Measurements from ENCODE around the gene PRR13.

PRR13 gene

GRCh38 chr12:53461591-53461990 lies 20.1 kb downstream of the PRR13 start:
- no peak for DNase-seq (ENCODE audit: extremely low spot score)
- ChIA-PET POLR2A (interaction anchor here (1.0 kb wide), 1 partner anchor 39 kb away, joined by 4 read pairs; the partner anchor contains the start of gene TARBP2), CTCF (no interaction called here)

DNA sequence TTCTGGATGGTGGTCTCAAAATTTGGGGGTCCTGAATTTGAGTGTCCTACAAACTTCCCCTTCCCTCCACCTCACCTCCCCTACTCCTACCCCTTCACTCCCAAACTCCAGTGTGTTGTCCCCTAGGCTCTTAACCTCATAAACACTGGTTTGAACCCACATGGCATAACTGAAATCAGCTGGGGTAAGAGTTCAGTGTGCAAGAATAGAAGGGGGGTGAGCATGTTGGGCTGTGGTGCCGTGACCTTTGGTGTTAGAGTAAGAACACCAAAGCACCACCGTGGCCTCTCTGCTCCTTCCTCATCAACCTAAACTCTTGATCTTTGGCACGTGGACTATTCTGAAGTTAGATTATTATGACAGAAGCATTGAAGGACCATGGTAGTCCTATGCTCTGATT lies 21.4 kb downstream of the PRR13 start:
- DNase-seq (ENCODE audit: extremely low spot score) = no peak
- ChIA-PET CTCF (no interaction called here), POLR2A (no interaction called here)
- TF ChIP-seq BHLHE40 (IDR thresholded peaks at IDR 0.05; ENCODE audit: borderline replicate concordance) (no peak), TARDBP (IDR thresholded peaks at IDR 0.05) (no peak), LEF1 (IDR thresholded peaks at IDR 0.05; ENCODE audit: borderline replicate concordance) (no peak), SUZ12 (IDR thresholded peaks at IDR 0.05) (no peak), ELF4 (IDR thresholded peaks at IDR 0.05) (no peak)
- TF ChIP-seq, protein P1, sequence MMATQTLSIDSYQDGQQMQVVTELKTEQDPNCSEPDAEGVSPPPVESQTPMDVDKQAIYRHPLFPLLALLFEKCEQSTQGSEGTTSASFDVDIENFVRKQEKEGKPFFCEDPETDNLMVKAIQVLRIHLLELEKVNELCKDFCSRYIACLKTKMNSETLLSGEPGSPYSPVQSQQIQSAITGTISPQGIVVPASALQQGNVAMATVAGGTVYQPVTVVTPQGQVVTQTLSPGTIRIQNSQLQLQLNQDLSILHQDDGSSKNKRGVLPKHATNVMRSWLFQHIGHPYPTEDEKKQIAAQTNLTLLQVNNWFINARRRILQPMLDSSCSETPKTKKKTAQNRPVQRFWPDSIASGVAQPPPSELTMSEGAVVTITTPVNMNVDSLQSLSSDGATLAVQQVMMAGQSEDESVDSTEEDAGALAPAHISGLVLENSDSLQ (IDR thresholded peaks at IDR 0.05) = no peak

More at GRCh38 chr12:53461591-53461990, 20.1 kb downstream of the PRR13 start:
- TF ChIP-seq SP1 (IDR thresholded peaks at IDR 0.05) = no peak
- no peak for TF ChIP-seq SUZ12 (IDR thresholded peaks at IDR 0.05)
- no peak for TF ChIP-seq ELF4 (IDR thresholded peaks at IDR 0.05)
- no peak for TF ChIP-seq LEF1 (IDR thresholded peaks at IDR 0.05; ENCODE audit: borderline replicate concordance)
- TF ChIP-seq FOXM1 (IDR thresholded peaks at IDR 0.05; ENCODE audit: borderline replicate concordance) = no peak
- TF ChIP-seq ARNT (IDR thresholded peaks at IDR 0.05) = no peak
- no peak for TF ChIP-seq ZNF384 (IDR thresholded peaks at IDR 0.05)
- no peak for TF ChIP-seq L3MBTL2 (conservative IDR thresholded peaks at IDR 0.05)
- TF ChIP-seq HDGF (IDR thresholded peaks at IDR 0.05; ENCODE audit: borderline replicate concordance) = no peak
- TF ChIP-seq BHLHE40 (IDR thresholded peaks at IDR 0.05; ENCODE audit: borderline replicate concordance) = no peak
- TF ChIP-seq, protein P1 (IDR thresholded peaks at IDR 0.05) = no peak
- no peak for TF ChIP-seq NFRKB (IDR thresholded peaks at IDR 0.05)
- no peak for TF ChIP-seq FOXA1 (IDR thresholded peaks at IDR 0.05)
- no peak for TF ChIP-seq TARDBP (IDR thresholded peaks at IDR 0.05)
- no peak for TF ChIP-seq CTBP1 (IDR thresholded peaks at IDR 0.05; ENCODE audit: borderline replicate concordance)
- no peak for TF ChIP-seq FOXK2 (IDR thresholded peaks at IDR 0.05)

GRCh38 chr12:53463802-53464560 lies 22.4 kb downstream of the PRR13 start:
- CTCF ChIA-PET = no interaction called here

DNA sequence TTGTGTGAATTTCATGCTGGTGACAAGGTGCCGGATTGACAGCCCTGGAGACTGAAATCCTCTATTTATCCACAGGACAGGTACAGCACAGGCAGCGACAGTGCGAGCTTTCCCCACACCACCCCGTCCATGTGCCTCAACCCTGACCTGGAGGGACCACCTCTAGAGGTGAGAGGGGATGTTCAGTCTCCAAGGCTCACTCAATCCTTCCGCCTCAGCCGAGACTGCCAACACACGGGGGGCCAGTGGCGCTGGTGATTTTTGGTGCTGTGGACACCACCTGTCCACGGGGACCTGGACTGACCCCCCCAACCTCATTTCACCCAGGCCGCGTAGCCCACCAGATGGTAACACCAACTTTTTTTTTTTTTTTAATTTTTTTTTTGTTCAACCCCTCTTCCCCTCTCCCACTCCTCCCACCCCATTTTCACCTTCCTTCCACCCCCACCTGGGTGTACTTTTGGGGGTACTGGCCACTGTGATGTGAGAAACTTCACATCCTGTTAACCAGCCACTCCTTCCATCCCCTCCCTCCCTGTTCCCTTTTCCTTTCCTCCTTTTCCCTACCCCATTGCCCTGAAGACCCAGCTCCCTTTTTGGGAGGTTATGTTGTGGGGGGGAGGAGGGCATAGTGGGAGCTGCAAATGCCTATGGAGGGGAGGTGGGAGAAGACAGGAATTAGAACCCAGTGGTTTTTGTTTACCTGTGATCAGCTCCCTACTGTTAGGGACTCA lies 23.3 kb downstream of the PRR13 start:
- ChIA-PET CTCF (no interaction called here), POLR2A (interaction anchor here (0.8 to 1.6 kb wide), 2 partner anchors 8 to 10 kb away, joined by 3 to 5 read pairs; no protein-coding TSS in a partner anchor)
- no peak for DNase-seq (ENCODE audit: extremely low spot score)
- TF ChIP-seq SUZ12 (IDR thresholded peaks at IDR 0.05) = no peak
- TF ChIP-seq FOXA1 (IDR thresholded peaks at IDR 0.05) = no peak

More at GRCh38 chr12:53463802-53464560, 22.4 kb downstream of the PRR13 start:
- TF ChIP-seq NFRKB (IDR thresholded peaks at IDR 0.05) (no peak), FOXA1 (IDR thresholded peaks at IDR 0.05) (no peak), ELF4 (IDR thresholded peaks at IDR 0.05) (no peak), SP1 (IDR thresholded peaks at IDR 0.05) (no peak), ZNF384 (IDR thresholded peaks at IDR 0.05) (no peak), SUZ12 (IDR thresholded peaks at IDR 0.05) (no peak), TARDBP (IDR thresholded peaks at IDR 0.05) (no peak), FOXK2 (IDR thresholded peaks at IDR 0.05) (no peak), FOXM1 (IDR thresholded peaks at IDR 0.05; ENCODE audit: borderline replicate concordance) (no peak), BHLHE40 (IDR thresholded peaks at IDR 0.05; ENCODE audit: borderline replicate concordance) (no peak), CTBP1 (IDR thresholded peaks at IDR 0.05; ENCODE audit: borderline replicate concordance) (no peak), HDGF (IDR thresholded peaks at IDR 0.05; ENCODE audit: borderline replicate concordance) (no peak)
- TF ChIP-seq, protein P1 (IDR thresholded peaks at IDR 0.05) = no peak
- no peak for DNase-seq (ENCODE audit: extremely low spot score)
- POLR2A ChIA-PET = interaction anchor here (0.8 to 1.6 kb wide), 2 partner anchors 9 kb away, joined by 3 to 5 read pairs; no protein-coding TSS in a partner anchor

DNA sequence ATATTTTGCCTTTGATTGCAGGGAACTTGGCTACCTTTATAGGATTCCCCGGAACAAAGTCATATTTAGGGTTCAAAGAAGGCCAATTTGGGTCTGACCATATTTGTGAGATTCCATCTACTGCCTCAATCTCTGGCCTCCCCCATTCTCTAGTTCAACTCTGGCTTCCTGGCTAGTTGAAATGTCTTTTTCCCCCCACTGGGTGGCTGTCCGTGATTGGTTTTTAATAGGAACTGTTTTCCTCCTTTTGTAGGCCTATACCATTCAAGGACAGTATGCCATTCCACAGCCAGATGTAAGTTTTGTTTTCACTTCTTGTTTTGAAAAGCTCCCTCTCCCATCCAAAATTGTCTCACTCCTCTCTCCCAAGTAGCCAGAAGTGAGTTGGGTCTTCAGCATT lies 24.1 kb downstream of the PRR13 start:
- DNase-seq (ENCODE audit: extremely low spot score) = no peak
- CTCF ChIA-PET = no interaction called here

GRCh38 chr12:53466640-53467039 lies 25.1 kb downstream of the PRR13 start:
- POLR2A ChIA-PET = no interaction called here
- no peak for TF ChIP-seq L3MBTL2 (conservative IDR thresholded peaks at IDR 0.05)
- TF ChIP-seq ELF4 (IDR thresholded peaks at IDR 0.05) = no peak
- no peak for TF ChIP-seq BHLHE40 (IDR thresholded peaks at IDR 0.05; ENCODE audit: borderline replicate concordance)
- no peak for TF ChIP-seq FOXK2 (IDR thresholded peaks at IDR 0.05)
- TF ChIP-seq ARNT (IDR thresholded peaks at IDR 0.05) = no peak
- no peak for TF ChIP-seq SUZ12 (IDR thresholded peaks at IDR 0.05)
- TF ChIP-seq TARDBP (IDR thresholded peaks at IDR 0.05) = no peak
- no peak for TF ChIP-seq FOXA1 (IDR thresholded peaks at IDR 0.05)
- TF ChIP-seq CTBP1 (IDR thresholded peaks at IDR 0.05; ENCODE audit: borderline replicate concordance) = no peak
- TF ChIP-seq FOXM1 (IDR thresholded peaks at IDR 0.05; ENCODE audit: borderline replicate concordance) = no peak
- TF ChIP-seq SP1 (IDR thresholded peaks at IDR 0.05) = no peak
- TF ChIP-seq, protein P1 (IDR thresholded peaks at IDR 0.05) = no peak
- TF ChIP-seq NFRKB (IDR thresholded peaks at IDR 0.05) = no peak
- no peak for TF ChIP-seq HDGF (IDR thresholded peaks at IDR 0.05; ENCODE audit: borderline replicate concordance)
- no peak for TF ChIP-seq ZNF384 (IDR thresholded peaks at IDR 0.05)
- no peak for DNase-seq (ENCODE audit: extremely low spot score)
- CTCF ChIA-PET = no interaction called here

More for the DNA sequence above, 24.1 kb downstream of the PRR13 start:
- no peak for TF ChIP-seq ARNT (IDR thresholded peaks at IDR 0.05)
- POLR2A ChIA-PET = interaction anchor here (1.6 kb wide), 1 partner anchor 11 kb away, joined by 5 read pairs; no protein-coding TSS in a partner anchor

All from HEK293T (cell line).